Parathyroid adenoma (tissue), 2 donors: ENCODE results near the gene IFIT1.

Experiments
- H2AFZ ChIP-seq: fragments of 300-600 bp; sonication (generic); one replicate; pipeline ENCODE4 v1.7.0; 2017; ENCODE audit warnings: antibody characterized with exemption, mild to moderate bottlenecking
- H3K27ac ChIP-seq: fragments of 300-600 bp; sonication (generic); one replicate; pipeline ENCODE4 v1.7.0; 2017
- H3K27me3 ChIP-seq: fragments of 300-600 bp; sonication (generic); one replicate; pipeline ENCODE4 v1.7.0; 2017; ENCODE audit warnings: low read length; ENCODE audit not compliant: control insufficient read depth, insufficient read depth
- H3K36me3 ChIP-seq: fragments of 300-600 bp; sonication (generic); one replicate; pipeline ENCODE4 v1.7.0; 2017; ENCODE audit warnings: low read length; ENCODE audit not compliant: control insufficient read depth, insufficient read depth
- H3K4me1 ChIP-seq: fragments of 300-600 bp; sonication (generic); one replicate; pipeline ENCODE4 v1.7.0; 2017; ENCODE audit warnings: control low read depth
- H3K4me2 ChIP-seq: fragments of 300-600 bp; sonication (generic); one replicate; pipeline ENCODE4 v1.7.0; 2017; ENCODE audit warnings: low read length
- H3K4me3 ChIP-seq: fragments of 300-600 bp; sonication (generic); one replicate; pipeline ENCODE4 v1.7.0; 2017; ENCODE audit warnings: low read depth, low read length
- H3K79me2 ChIP-seq: fragments of 300-600 bp; sonication (generic); one replicate; pipeline ENCODE4 v1.7.0; 2017; ENCODE audit warnings: control low read depth
- H3K9ac ChIP-seq: fragments of 300-600 bp; sonication (generic); one replicate; pipeline ENCODE4 v1.7.0; 2017; ENCODE audit warnings: mild to moderate bottlenecking
- H3K9me3 ChIP-seq: fragments of 300-600 bp; sonication (generic); one replicate; pipeline ENCODE4 v1.7.0; 2017; ENCODE audit warnings: low read length; ENCODE audit not compliant: control insufficient read depth
- CTCF ChIP-seq: fragments of 300-600 bp; sonication (generic); IDR thresholded peaks from one replicate; pipeline ENCODE4 v1.7.0; 2017; ENCODE audit warnings: antibody characterized with exemption, mild to moderate bottlenecking
- donor health status: primary hyperparathyroidism.

IFIT1 gene

DNA sequence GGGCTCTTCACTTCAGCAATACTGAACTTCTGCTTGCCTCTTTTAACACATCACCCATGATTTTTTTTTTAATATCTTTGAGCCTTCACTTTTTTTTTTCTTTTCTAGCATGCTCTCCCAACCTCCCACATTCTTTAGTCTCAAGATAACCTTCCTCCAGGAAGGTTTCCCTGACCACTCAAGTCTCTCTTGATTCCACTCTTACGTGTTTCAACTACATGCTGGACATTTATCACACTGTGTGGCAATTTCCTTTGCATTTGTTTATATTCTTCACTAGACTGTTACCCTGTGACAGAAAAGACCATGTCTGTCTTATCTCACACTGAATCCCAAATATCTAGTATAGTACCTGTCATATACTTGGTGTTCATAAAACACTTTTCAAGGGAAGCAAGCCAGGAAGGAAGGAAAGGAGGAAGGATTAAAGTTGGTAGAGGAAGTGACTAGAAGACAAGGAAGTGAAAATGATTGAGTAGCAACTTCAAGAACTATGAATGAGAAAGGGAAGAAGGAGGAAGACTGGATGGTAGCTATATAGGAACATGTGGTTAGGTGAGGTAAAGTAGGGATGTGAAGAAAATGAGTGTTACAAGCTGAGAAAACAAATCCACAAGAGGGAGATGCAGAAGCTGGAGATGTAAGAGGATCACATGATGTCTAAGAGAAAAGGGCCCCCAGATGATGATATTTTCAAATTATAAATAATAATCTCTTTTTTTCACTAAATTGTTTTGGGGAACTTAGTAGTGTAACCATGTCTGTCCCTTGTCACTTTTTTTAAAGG, 62.3 kb downstream of the IFIT1 start:
- no peak overlapping the region for H2AFZ ChIP-seq
- H3K9me3 ChIP-seq = no peaks in the 10 kb centered on the region
- no peak overlapping the region for H3K4me2 ChIP-seq
- H3K36me3 ChIP-seq = no peaks in the 10 kb centered on the region
- no peaks in the 10 kb centered on the region for H3K79me2 ChIP-seq
- no peak for TF ChIP-seq CTCF
- H3K4me1 ChIP-seq = no peaks in the 10 kb centered on the region
- H3K27me3 ChIP-seq = no peaks in the 10 kb centered on the region
- H3K27ac ChIP-seq = no peak overlapping the region
- H3K9ac ChIP-seq = no peak overlapping the region
- H3K4me3 ChIP-seq = no peak overlapping the region
